ENCODE data around the gene ACSL1. TPM values are rescaled to one million over a fixed set of nuclear protein-coding genes. Genes with fewer than 3 reads are reported as not detected.

The ACSL1 gene
- polyA plus RNA-seq, 4 donors: 9.9 to 85.0 (median 32.3) TPM

DNA sequence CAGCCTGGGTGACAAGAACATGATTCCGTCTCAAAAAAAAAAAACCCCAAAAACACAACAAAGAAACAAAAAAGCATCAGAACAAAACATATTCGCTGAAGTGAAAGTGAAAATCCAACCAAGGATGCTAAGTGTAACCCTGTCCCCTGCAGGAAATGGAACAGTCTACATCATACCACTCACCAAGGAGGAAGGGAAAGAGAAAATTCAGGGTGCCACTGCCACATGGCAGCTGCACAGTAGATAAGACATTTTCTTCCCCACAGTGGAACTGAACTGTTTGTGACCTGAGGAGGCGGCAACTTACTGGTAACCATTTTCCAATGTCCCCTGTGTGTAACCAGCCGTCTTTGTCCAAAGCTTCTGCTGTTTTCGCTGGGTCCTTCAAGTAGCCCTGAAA, 63.7 kb downstream of the ACSL1 start:
- no peak for FAIRE-seq

DNA sequence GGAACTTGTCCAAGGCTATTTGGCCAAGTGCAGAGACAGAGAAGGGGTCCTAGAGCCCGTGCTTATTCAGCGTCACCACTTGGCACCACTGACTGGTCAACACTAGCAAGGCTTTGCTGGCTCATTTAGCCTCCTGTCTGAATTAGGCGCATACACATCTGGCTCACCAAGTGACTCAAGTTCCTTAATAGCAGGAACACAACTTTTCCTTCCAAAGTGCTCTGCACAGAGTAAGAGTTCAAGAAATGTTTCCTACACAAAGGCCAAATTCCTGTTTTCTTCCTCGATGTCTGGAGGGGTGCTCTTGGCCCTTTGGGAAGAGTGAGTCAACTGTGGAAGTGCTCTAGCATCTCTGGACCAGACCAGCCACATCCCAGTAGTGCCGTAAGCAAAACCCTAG, 65.1 kb downstream of the ACSL1 start:
- FAIRE-seq (no peak), DNase-seq (no peak)
- Histone ChIP-seq H3K27me3 (ENCODE audit: control insufficient read depth in 3 of 3, insufficient read depth in 3 of 3, low read length in 3 of 3) (no peaks in the 10 kb centered on the region), H3K36me3 (ENCODE audit: control insufficient read depth in 3 of 3, insufficient read depth in 2 of 3, low read depth in 1 of 3, low read length in 3 of 3) (peaks cover 0 to 18% (median 0%) of the 10 kb centered on the region in 3 donors), H3K9me3 (ENCODE audit: control insufficient read depth in 2 of 2, insufficient read depth in 1 of 2, low read depth in 1 of 2, low read length in 1 of 2) (no peaks in the 10 kb centered on the region), H3K4me3 (ENCODE audit: low read depth in 1 of 3, low read length in 3 of 3) (no peak overlapping the region), H3K27ac (ENCODE audit: low read depth in 1 of 3, low read length in 2 of 3) (no peak overlapping the region), H3K4me1 (ENCODE audit: control insufficient read depth in 3 of 3, insufficient read depth in 2 of 3, low read depth in 1 of 3, low read length in 2 of 3) (no peaks in the 10 kb centered on the region)
- WGBS, 3 donors: 92 to 99% (median 93%) methylated on average over 5 of the region's 5 CpGs

More for the DNA sequence above, 63.7 kb downstream of the ACSL1 start:
- peak in 1 of 2 donors; percentile 18 for DNase-seq
- no peak overlapping the region for H3K4me3 ChIP-seq (ENCODE audit: low read depth in 1 of 3, low read length in 3 of 3)
- peaks cover 0 to 12% (median 3%) of the 10 kb centered on the region in 3 donors for H3K36me3 ChIP-seq (ENCODE audit: control insufficient read depth in 3 of 3, insufficient read depth in 2 of 3, low read depth in 1 of 3, low read length in 3 of 3)
- H3K27me3 ChIP-seq (ENCODE audit: control insufficient read depth in 3 of 3, insufficient read depth in 3 of 3, low read length in 3 of 3): no peaks in the 10 kb centered on the region
- WGBS, 3 donors: 68 to 81% (median 69%) methylated on average over 5 of the region's 5 CpGs
- no peaks in the 10 kb centered on the region for H3K9me3 ChIP-seq (ENCODE audit: control insufficient read depth in 2 of 2, insufficient read depth in 1 of 2, low read depth in 1 of 2, low read length in 1 of 2)
- no peaks in the 10 kb centered on the region for H3K4me1 ChIP-seq (ENCODE audit: control insufficient read depth in 3 of 3, insufficient read depth in 2 of 3, low read depth in 1 of 3, low read length in 2 of 3)
- H3K27ac ChIP-seq (ENCODE audit: low read depth in 1 of 3, low read length in 2 of 3): peak overlapping the region in 1 of 3 donors; percentile 59

DNA sequence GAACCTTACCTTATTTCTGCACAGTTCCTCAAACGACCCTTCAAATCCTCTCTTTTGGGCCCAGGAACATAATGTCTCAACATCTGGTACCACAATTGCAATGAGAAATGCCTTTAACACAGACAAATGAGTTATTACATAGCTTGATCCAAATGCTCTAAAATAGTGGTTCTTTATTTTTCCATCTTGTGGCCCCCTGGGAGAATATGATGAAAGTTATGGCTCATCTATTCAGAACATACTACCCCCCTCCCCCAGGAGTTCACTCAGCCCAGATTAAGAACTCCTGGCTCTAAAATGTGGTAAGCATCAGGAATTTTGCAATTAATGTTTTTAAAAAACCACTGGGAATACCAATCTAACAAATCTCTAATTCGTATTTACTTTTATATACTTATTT, 68.0 kb downstream of the ACSL1 start:
- H3K36me3 ChIP-seq (ENCODE audit: control insufficient read depth in 3 of 3, insufficient read depth in 2 of 3, low read depth in 1 of 3, low read length in 3 of 3): peaks cover 0 to 15% (median 0%) of the 10 kb centered on the region in 3 donors
- 40 to 69% (median 50%) methylated on average over 2 of the region's 2 CpGs for WGBS, 3 donors
- no peaks in the 10 kb centered on the region for H3K9me3 ChIP-seq (ENCODE audit: control insufficient read depth in 2 of 2, insufficient read depth in 1 of 2, low read depth in 1 of 2, low read length in 1 of 2)
- FAIRE-seq (no peak), DNase-seq (no peak)
- no peaks in the 10 kb centered on the region for H3K27me3 ChIP-seq (ENCODE audit: control insufficient read depth in 3 of 3, insufficient read depth in 3 of 3, low read length in 3 of 3)
- H3K4me1 ChIP-seq (ENCODE audit: control insufficient read depth in 3 of 3, insufficient read depth in 2 of 3, low read depth in 1 of 3, low read length in 2 of 3): no peaks in the 10 kb centered on the region
- no peak overlapping the region for H3K4me3 ChIP-seq (ENCODE audit: low read depth in 1 of 3, low read length in 3 of 3)
- no peak overlapping the region for H3K27ac ChIP-seq (ENCODE audit: low read depth in 1 of 3, low read length in 2 of 3)

DNA sequence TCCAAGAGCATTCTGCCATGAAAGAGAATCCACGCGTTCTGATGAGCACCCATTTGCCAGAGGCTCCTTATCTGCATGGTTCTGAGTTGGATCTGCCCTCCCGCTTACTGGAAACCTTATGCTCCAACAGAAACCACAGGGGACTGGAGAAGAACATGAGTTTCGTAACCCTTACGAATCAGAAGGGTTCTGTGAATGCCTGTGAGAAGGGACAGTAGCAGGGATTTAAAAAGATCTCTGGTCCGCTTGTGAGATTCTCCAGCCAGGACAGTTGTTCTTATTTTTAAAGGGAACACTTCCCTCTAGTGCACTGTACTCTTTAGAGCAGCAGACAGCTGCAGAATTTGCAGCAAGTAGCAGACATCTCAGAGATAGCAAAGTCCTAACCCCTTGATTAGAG, 69.4 kb downstream of the ACSL1 start:
- 89 to 98% (median 95%) methylated on average over 6 of the region's 6 CpGs for WGBS, 3 donors
- no peak for DNase-seq
- FAIRE-seq: no peak
- Histone ChIP-seq H3K27me3 (ENCODE audit: control insufficient read depth in 3 of 3, insufficient read depth in 3 of 3, low read length in 3 of 3) (no peaks in the 10 kb centered on the region), H3K27ac (ENCODE audit: low read depth in 1 of 3, low read length in 2 of 3) (no peak overlapping the region), H3K4me3 (ENCODE audit: low read depth in 1 of 3, low read length in 3 of 3) (no peak overlapping the region), H3K36me3 (ENCODE audit: control insufficient read depth in 3 of 3, insufficient read depth in 2 of 3, low read depth in 1 of 3, low read length in 3 of 3) (peaks cover 0 to 11% (median 0%) of the 10 kb centered on the region in 3 donors), H3K4me1 (ENCODE audit: control insufficient read depth in 3 of 3, insufficient read depth in 2 of 3, low read depth in 1 of 3, low read length in 2 of 3) (no peaks in the 10 kb centered on the region), H3K9me3 (ENCODE audit: control insufficient read depth in 2 of 2, insufficient read depth in 1 of 2, low read depth in 1 of 2, low read length in 1 of 2) (no peaks in the 10 kb centered on the region)

DNA sequence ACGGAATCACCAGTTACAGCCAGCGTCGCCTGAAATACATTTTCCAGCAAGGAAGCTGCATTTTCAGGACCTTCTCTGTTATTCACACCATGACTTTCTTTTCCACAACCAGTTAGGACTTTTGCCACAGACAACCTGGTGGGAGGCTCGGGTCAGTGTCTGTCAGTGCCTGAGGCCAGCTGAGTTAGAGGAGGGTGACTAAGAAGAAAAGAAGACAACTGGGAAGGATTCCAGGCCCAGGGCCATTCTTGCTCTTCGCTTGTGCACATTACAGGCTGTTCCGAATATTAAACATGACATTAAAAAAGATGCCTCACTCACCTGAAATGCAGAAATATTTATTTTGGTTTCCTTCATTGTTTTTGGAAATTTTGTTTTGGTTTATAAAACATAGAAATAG, 70.5 kb downstream of the ACSL1 start:
- Histone ChIP-seq H3K9me3 (ENCODE audit: control insufficient read depth in 2 of 2, insufficient read depth in 1 of 2, low read depth in 1 of 2, low read length in 1 of 2) (no peaks in the 10 kb centered on the region), H3K27me3 (ENCODE audit: control insufficient read depth in 3 of 3, insufficient read depth in 3 of 3, low read length in 3 of 3) (no peaks in the 10 kb centered on the region), H3K4me1 (ENCODE audit: control insufficient read depth in 3 of 3, insufficient read depth in 2 of 3, low read depth in 1 of 3, low read length in 2 of 3) (no peaks in the 10 kb centered on the region), H3K4me3 (ENCODE audit: low read depth in 1 of 3, low read length in 3 of 3) (no peak overlapping the region), H3K27ac (ENCODE audit: low read depth in 1 of 3, low read length in 2 of 3) (no peak overlapping the region), H3K36me3 (ENCODE audit: control insufficient read depth in 3 of 3, insufficient read depth in 2 of 3, low read depth in 1 of 3, low read length in 3 of 3) (peaks cover 0 to 7% (median 0%) of the 10 kb centered on the region in 3 donors)
- no peak for FAIRE-seq
- WGBS, 3 donors: 92 to 96% (median 94%) methylated on average over 6 of the region's 6 CpGs
- no peak for DNase-seq

DNA sequence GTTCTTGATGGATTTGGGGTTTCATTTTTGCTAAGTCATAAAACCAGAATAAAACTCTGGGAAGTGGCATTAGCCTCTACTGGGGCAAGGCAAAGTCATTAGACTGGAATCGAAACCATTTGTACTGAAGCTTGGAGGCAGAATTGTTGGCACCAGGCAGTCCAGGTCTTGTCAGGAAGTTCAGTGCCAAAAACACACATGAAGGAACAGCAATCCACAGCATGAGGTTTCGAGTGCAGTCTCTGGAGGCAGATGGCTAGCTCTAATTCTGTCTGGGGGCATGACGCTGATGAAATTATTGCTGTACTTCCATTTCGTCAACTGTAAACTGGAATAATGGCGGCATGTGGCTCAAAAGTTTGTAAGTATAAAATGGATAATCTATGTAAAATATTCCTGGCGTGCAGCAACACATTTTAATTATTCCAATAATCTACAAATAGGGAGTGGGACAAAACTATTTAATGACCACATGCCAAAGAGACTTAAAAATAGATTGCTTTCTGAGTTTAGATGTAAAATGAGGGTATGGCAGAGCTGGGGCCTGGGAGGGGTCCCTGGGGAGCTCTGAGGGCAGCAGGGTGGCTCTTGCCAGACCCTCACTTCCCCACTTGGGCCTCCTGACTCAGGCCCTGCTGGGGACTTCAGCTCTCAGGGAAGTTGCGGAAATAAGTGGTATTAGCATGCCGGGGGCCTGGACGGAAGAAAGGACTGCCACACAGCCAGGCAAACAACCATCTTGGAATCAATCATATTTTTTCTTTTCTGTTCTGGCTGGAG, 73.1 kb downstream of the ACSL1 start:
- no peak overlapping the region for H3K27ac ChIP-seq (ENCODE audit: low read depth in 1 of 3, low read length in 2 of 3)
- no peaks in the 10 kb centered on the region for H3K9me3 ChIP-seq (ENCODE audit: control insufficient read depth in 2 of 2, insufficient read depth in 1 of 2, low read depth in 1 of 2, low read length in 1 of 2)
- H3K4me1 ChIP-seq (ENCODE audit: control insufficient read depth in 3 of 3, insufficient read depth in 2 of 3, low read depth in 1 of 3, low read length in 2 of 3): no peaks in the 10 kb centered on the region
- no peaks in the 10 kb centered on the region for H3K27me3 ChIP-seq (ENCODE audit: control insufficient read depth in 3 of 3, insufficient read depth in 3 of 3, low read length in 3 of 3)
- FAIRE-seq: no peak
- 81 to 95% (median 89%) methylated on average over 9 of the region's 9 CpGs for WGBS, 3 donors
- H3K36me3 ChIP-seq (ENCODE audit: control insufficient read depth in 3 of 3, insufficient read depth in 2 of 3, low read depth in 1 of 3, low read length in 3 of 3): peaks cover 0 to 7% (median 0%) of the 10 kb centered on the region in 3 donors
- H3K4me3 ChIP-seq (ENCODE audit: low read depth in 1 of 3, low read length in 3 of 3): no peak overlapping the region
- DNase-seq: no peak

DNA sequence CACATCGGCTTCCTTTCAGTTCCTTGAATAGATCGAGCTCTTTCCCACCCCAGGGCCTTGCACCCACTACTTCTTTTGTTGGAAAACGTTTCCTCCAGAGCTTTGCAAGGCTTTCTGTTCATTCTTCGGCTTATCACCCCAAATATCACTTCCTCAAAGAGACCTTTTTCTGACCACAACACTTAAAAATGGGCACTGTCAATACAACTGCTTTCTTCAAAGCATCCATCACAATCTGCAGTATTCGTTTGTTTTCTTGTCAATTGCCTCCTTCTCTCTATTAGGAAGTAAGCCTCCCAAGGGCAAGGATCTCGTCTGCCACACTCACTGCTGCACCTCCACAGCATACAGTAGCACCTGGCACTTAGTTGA, 74.2 kb downstream of the ACSL1 start:
- no peak overlapping the region for H3K27ac ChIP-seq (ENCODE audit: low read depth in 1 of 3, low read length in 2 of 3)
- no peaks in the 10 kb centered on the region for H3K9me3 ChIP-seq (ENCODE audit: control insufficient read depth in 2 of 2, insufficient read depth in 1 of 2, low read depth in 1 of 2, low read length in 1 of 2)
- peaks cover 0 to 8% (median 0%) of the 10 kb centered on the region in 3 donors for H3K4me1 ChIP-seq (ENCODE audit: control insufficient read depth in 3 of 3, insufficient read depth in 2 of 3, low read depth in 1 of 3, low read length in 2 of 3)
- H3K36me3 ChIP-seq (ENCODE audit: control insufficient read depth in 3 of 3, insufficient read depth in 2 of 3, low read depth in 1 of 3, low read length in 3 of 3): peaks cover 0 to 3% (median 0%) of the 10 kb centered on the region in 3 donors
- no peak overlapping the region for H3K4me3 ChIP-seq (ENCODE audit: low read depth in 1 of 3, low read length in 3 of 3)
- no peak for FAIRE-seq
- DNase-seq: no peak
- no peaks in the 10 kb centered on the region for H3K27me3 ChIP-seq (ENCODE audit: control insufficient read depth in 3 of 3, insufficient read depth in 3 of 3, low read length in 3 of 3)
- 62 to 79% (median 77%) methylated on average over 6 of the region's 6 CpGs for WGBS, 3 donors

DNA sequence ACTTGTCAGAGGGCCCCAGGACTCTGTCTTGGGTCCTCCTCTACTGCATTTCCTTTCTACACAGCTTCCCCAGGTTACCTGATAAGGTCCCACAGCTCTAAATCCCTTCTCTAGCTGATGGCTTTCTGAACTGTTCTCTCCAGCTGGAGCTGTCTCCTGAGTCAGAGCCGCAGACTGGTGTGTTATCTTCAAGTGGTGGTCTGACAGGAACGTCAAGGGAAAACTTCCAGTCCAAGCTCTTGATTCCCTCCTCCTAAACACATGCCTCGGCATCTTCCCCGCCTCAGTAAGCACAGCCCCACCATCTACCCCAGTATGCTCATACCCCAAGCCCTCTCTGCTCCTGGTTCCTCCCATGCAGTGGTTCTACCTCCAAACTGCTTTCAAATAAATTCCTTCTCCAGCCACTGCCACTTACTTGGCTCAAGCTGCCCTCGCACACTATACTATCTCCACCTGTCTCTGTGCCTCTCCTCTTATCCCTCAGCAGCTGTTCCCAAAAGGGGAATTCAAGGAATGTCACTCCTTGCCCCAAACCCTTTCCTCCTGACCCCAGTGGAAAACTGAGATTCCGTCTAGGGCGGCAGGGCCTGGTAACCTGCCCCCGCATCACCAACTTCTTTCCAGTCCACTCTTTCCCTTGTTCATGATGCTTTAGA, 74.7 kb downstream of the ACSL1 start:
- H3K4me1 ChIP-seq (ENCODE audit: control insufficient read depth in 3 of 3, insufficient read depth in 2 of 3, low read depth in 1 of 3, low read length in 2 of 3): peaks cover 0 to 10% (median 0%) of the 10 kb centered on the region in 3 donors
- WGBS, 3 donors: 86 to 96% (median 96%) methylated on average over 8 of the region's 8 CpGs

More for the DNA sequence above, 74.7 kb downstream of the ACSL1 start:
- Histone ChIP-seq H3K9me3 (ENCODE audit: control insufficient read depth in 2 of 2, insufficient read depth in 1 of 2, low read depth in 1 of 2, low read length in 1 of 2) (no peaks in the 10 kb centered on the region), H3K4me3 (ENCODE audit: low read depth in 1 of 3, low read length in 3 of 3) (no peak overlapping the region), H3K36me3 (ENCODE audit: control insufficient read depth in 3 of 3, insufficient read depth in 2 of 3, low read depth in 1 of 3, low read length in 3 of 3) (no peaks in the 10 kb centered on the region), H3K27me3 (ENCODE audit: control insufficient read depth in 3 of 3, insufficient read depth in 3 of 3, low read length in 3 of 3) (no peaks in the 10 kb centered on the region), H3K27ac (ENCODE audit: low read depth in 1 of 3, low read length in 2 of 3) (no peak overlapping the region)
- no peak for DNase-seq
- FAIRE-seq: no peak

Measured in small intestine (tissue), 7 donors.